ENCODE data around the gene LTB4R2.

Gene LTB4R2

GRCh38 chr14:24277071-24277470 is 32.9 kb upstream of the LTB4R2 start:
- no peak overlapping the region for H3K4me3 ChIP-seq (ENCODE audit: low read depth, low read length)
- TF ChIP-seq, protein P1, sequence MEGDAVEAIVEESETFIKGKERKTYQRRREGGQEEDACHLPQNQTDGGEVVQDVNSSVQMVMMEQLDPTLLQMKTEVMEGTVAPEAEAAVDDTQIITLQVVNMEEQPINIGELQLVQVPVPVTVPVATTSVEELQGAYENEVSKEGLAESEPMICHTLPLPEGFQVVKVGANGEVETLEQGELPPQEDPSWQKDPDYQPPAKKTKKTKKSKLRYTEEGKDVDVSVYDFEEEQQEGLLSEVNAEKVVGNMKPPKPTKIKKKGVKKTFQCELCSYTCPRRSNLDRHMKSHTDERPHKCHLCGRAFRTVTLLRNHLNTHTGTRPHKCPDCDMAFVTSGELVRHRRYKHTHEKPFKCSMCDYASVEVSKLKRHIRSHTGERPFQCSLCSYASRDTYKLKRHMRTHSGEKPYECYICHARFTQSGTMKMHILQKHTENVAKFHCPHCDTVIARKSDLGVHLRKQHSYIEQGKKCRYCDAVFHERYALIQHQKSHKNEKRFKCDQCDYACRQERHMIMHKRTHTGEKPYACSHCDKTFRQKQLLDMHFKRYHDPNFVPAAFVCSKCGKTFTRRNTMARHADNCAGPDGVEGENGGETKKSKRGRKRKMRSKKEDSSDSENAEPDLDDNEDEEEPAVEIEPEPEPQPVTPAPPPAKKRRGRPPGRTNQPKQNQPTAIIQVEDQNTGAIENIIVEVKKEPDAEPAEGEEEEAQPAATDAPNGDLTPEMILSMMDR (IDR thresholded peaks at IDR 0.05; ENCODE audit: insufficient read depth, low read depth, low read length, missing control alignments), result no peak
- no peak for DNase-seq (ENCODE audit: low read depth)

DNA sequence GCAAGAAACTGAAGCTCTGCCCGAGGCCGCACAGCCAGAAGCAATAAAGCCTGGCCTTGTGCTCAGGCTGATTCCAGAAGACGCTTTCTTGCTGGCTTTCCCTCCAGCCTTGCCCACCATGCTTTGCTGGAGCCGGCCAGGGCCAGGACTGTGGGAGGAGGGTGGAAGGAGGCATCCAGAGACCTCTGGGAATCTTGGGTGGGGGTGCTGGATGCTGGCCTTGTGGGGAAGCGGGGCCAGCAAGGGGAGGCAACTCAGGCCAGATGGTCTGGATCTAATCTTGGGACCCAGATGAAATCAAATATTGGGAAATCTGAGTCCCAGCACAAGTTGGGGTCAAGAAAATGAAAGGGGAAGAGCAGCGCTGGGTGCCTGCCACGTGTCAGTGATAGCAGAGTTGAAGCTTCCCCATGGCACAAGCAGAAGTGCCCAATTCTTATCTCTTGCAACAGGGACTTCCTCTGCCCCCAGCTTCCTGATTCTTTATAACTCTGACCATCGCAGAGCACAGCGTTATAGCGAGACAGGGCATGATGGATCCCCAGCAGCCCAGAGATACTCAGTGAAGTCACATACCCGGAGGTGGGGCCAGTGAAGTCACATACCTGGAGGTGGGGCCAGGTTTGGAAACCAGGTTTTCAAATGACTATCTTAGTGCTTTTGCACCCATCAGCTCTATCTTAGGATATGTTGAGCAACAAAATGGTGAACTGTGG is 32.2 kb upstream of the LTB4R2 start:
- DNase-seq (ENCODE audit: low read depth), result no peak
- TF ChIP-seq, protein P1 (IDR thresholded peaks at IDR 0.05; ENCODE audit: insufficient read depth, low read depth, low read length, missing control alignments), result no peak
- H3K4me3 ChIP-seq (ENCODE audit: low read depth, low read length), result no peak overlapping the region

GRCh38 chr14:24278424-24278823 is 31.5 kb upstream of the LTB4R2 start:
- no peak overlapping the region for H3K4me3 ChIP-seq (ENCODE audit: low read depth, low read length)
- no peak for DNase-seq (ENCODE audit: low read depth)
- TF ChIP-seq, protein P1 (IDR thresholded peaks at IDR 0.05; ENCODE audit: insufficient read depth, low read depth, low read length, missing control alignments), result no peak

GRCh38 chr14:24279301-24280186 is 30.4 kb upstream of the LTB4R2 start:
- peak; percentile 77 for DNase-seq (ENCODE audit: low read depth)
- TF ChIP-seq, protein P1 (IDR thresholded peaks at IDR 0.05; ENCODE audit: insufficient read depth, low read depth, low read length, missing control alignments), result peak; percentile 16
- no peak overlapping the region; the same call in none of the 2 replicates for H3K4me3 ChIP-seq (ENCODE audit: low read depth, low read length)

- TF ChIP-seq, protein P1 (IDR thresholded peaks at IDR 0.05; ENCODE audit: insufficient read depth, low read depth, low read length, missing control alignments), result no peak
Measured at GRCh38 chr14:24280797-24281460, 29.0 kb upstream of the LTB4R2 start.

DNA sequence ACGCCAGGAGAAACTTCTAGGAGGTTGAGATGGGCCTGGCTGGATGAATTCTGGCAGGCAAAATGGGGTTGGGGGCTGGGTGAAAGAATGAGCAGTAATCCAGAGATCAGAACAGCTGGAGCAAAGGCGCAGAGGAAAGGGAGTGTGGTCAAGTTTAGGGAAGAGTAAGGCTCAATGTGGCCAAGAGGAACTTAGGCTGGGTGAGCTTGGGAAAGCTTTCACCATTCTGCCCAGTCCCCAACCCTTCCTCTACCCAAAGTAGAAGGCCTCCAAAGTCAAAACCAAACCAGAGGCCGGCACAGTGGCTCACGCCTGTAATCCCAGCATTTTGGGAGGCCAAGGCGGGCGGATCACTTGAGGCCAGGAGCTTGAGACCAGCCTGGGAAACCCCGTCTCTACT is 28.3 kb upstream of the LTB4R2 start:
- DNase-seq (ENCODE audit: low read depth), result no peak
- TF ChIP-seq, protein P1 (IDR thresholded peaks at IDR 0.05; ENCODE audit: insufficient read depth, low read depth, low read length, missing control alignments), result no peak
- H3K4me3 ChIP-seq (ENCODE audit: low read depth, low read length), result no peak overlapping the region

More at GRCh38 chr14:24280797-24281460, 29.0 kb upstream of the LTB4R2 start:
- H3K4me3 ChIP-seq (ENCODE audit: low read depth, low read length), result no peak overlapping the region
- DNase-seq (ENCODE audit: low read depth), result no peak

Measured in GM12865 (cell line).